Activated CD8-positive, alpha-beta T cell treated with anti-CD3 and anti-CD28 coated beads for 36 hours (primary cell): ENCODE results near the gene PLCB2. TPM values are rescaled to one million over a fixed set of nuclear protein-coding genes. Genes with fewer than 3 reads are reported as not detected.

Source experiments
- ATAC-seq: fragments of 200-7000 bp; cut with Tn5 transposase; one replicate; pipeline ENCODE4 v1.10.0; 2021; ENCODE audit warnings: mild to moderate bottlenecking, moderate library complexity
- CTCF ChIA-PET: fragments of 350-600 bp; sonication (Branson Sonifier 250); formaldehyde crosslinking; loops from one replicate; lab custom pipeline; 2021; ENCODE audit warnings: antibody characterized with exemption; lab: Charles Lee
- POLR2A ChIA-PET: fragments of 350-600 bp; sonication (Branson Sonifier 250); formaldehyde crosslinking; loops from one replicate; lab custom pipeline; 2021; ENCODE audit warnings: antibody characterized with exemption; lab: Charles Lee
- DNase-seq: peaks from one replicate; pipeline ENCODE4 v3.0.0-alpha.2; 2020
- H3K27ac Mint-ChIP-seq: one replicate; pipeline ENCODE4 v1.8.0; 2021; ENCODE audit warnings: mild to moderate bottlenecking, mixed read lengths
- H3K27me3 Mint-ChIP-seq: one replicate; pipeline ENCODE4 v1.8.0; 2021; ENCODE audit warnings: mixed read lengths
- H3K36me3 Mint-ChIP-seq: one replicate; pipeline ENCODE4 v1.8.0; 2021; ENCODE audit warnings: low read depth, mixed read lengths
- H3K4me1 Mint-ChIP-seq: one replicate; pipeline ENCODE4 v1.8.0; 2021; ENCODE audit warnings: low read depth, mixed read lengths
- H3K4me3 Mint-ChIP-seq: one replicate; pipeline ENCODE4 v1.8.0; 2021; ENCODE audit warnings: mild to moderate bottlenecking, moderate library complexity, mixed read lengths
- H3K9me3 Mint-ChIP-seq: one replicate; pipeline ENCODE4 v1.8.0; 2021; ENCODE audit warnings: mixed read lengths
- intact Hi-C: fragments of 100-400 bp; cut with micrococcal nuclease; formaldehyde crosslinking; loops from one replicate; pipeline ENCODE4 v1.10.0; 2022
- total RNA-seq, 2 experiments: library from RNA; stranded (reverse); gene quantifications; one replicate each; pipeline ENCODE4 v1.2.3, GENCODE V29; 2021
- TF ChIP-seq, protein P1 (sequence below): fragments of 200-600 bp; IDR thresholded peaks from one replicate; pipeline ENCODE4 v1.8.0; 2022; ENCODE audit warnings: antibody characterized with exemption, mild to moderate bottlenecking

PLCB2 gene
- total RNA-seq, 2 experiments from 2014 or later = 44.6 to 58.8 TPM

DNA sequence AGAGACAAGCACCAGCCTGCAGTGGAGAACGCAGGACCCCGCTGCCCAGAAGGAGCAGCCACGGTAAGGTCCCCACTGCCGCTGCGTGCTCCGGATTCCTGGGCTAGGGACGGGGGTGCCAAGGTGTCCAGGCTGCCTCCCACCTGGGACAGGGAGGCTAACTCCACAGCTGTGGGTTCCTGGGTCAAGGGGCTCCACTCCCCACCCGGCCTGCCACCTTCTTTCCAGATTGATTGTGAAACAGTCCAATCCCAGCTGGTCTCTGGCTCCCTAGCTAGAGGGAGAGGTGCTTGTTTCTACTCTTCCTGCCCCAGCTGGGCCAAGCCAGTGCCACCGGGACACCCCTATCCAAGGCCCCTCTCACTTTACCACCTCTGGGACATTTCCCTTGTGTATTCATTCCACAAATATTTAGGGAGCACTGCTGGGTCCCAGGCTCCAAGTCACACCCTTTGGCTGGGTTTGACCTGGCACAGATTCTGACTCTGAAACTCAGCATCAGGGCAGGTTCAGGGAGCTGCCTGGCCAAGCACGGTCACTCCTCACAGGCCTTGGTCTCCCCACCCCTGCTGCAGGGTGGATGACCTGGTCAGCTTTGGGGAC is 67.0 kb downstream of the PLCB2 start:
- no peak overlapping the region for H3K4me3 Mint-ChIP-seq
- ChIA-PET POLR2A (no interaction called here), CTCF (interaction anchor here (0.8 to 5.9 kb wide), 4 partner anchors 18 to 38 kb away, joined by 3 to 55 read pairs (median 18); no protein-coding TSS in a partner anchor)
- intact Hi-C loops = no loop called here
- ATAC-seq = no peak
- DNase-seq = no peak
- H3K36me3 Mint-ChIP-seq = no peaks in the 10 kb centered on the region
- peaks cover 7% of the 10 kb centered on the region for H3K4me1 Mint-ChIP-seq
- H3K27me3 Mint-ChIP-seq = peaks cover 18% of the 10 kb centered on the region
- H3K27ac Mint-ChIP-seq = no peak overlapping the region
- H3K9me3 Mint-ChIP-seq = no peaks in the 10 kb centered on the region
- TF ChIP-seq, protein P1, sequence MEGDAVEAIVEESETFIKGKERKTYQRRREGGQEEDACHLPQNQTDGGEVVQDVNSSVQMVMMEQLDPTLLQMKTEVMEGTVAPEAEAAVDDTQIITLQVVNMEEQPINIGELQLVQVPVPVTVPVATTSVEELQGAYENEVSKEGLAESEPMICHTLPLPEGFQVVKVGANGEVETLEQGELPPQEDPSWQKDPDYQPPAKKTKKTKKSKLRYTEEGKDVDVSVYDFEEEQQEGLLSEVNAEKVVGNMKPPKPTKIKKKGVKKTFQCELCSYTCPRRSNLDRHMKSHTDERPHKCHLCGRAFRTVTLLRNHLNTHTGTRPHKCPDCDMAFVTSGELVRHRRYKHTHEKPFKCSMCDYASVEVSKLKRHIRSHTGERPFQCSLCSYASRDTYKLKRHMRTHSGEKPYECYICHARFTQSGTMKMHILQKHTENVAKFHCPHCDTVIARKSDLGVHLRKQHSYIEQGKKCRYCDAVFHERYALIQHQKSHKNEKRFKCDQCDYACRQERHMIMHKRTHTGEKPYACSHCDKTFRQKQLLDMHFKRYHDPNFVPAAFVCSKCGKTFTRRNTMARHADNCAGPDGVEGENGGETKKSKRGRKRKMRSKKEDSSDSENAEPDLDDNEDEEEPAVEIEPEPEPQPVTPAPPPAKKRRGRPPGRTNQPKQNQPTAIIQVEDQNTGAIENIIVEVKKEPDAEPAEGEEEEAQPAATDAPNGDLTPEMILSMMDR = no peak

- H3K27me3 Mint-ChIP-seq = peaks cover 18% of the 10 kb centered on the region
- intact Hi-C loops = no loop called here
Measured at GRCh38 chr15:40239693-40240618, 67.8 kb downstream of the PLCB2 start.

GRCh38 chr15:40239404-40239692 is 68.4 kb downstream of the PLCB2 start:
- peaks cover 18% of the 10 kb centered on the region for H3K27me3 Mint-ChIP-seq
- ChIA-PET POLR2A (interaction anchor here (1.0 kb wide), 2 partner anchors 8 to 34 kb away, joined by 3 read pairs; no protein-coding TSS in a partner anchor), CTCF (interaction anchor here (1.1 to 5.9 kb wide), 5 partner anchors 16 to 40 kb away, joined by 4 to 55 read pairs (median 17); no protein-coding TSS in a partner anchor)
- no peaks in the 10 kb centered on the region for H3K36me3 Mint-ChIP-seq
- no peak overlapping the region for H3K4me3 Mint-ChIP-seq
- ATAC-seq (no peak), DNase-seq (no peak)
- no peaks in the 10 kb centered on the region for H3K9me3 Mint-ChIP-seq
- H3K4me1 Mint-ChIP-seq = peaks cover 7% of the 10 kb centered on the region
- TF ChIP-seq, protein P1 = no peak
- intact Hi-C loops = no loop called here
- H3K27ac Mint-ChIP-seq = no peak overlapping the region

More at GRCh38 chr15:40239693-40240618, 67.8 kb downstream of the PLCB2 start:
- POLR2A ChIA-PET = interaction anchor here (0.6 to 1.0 kb wide), 2 partner anchors 22 to 34 kb away, joined by 3 to 4 read pairs; no protein-coding TSS in a partner anchor
- Mint-ChIP-seq H3K9me3 (no peaks in the 10 kb centered on the region), H3K4me3 (no peak overlapping the region), H3K4me1 (peaks cover 7% of the 10 kb centered on the region), H3K27ac (no peak overlapping the region), H3K36me3 (no peaks in the 10 kb centered on the region)
- DNase-seq (no peak), ATAC-seq (no peak)
- CTCF ChIA-PET = interaction anchor here (2.9 to 5.9 kb wide), 3 partner anchors 22 to 39 kb away, joined by 17 to 55 read pairs (median 19); no protein-coding TSS in a partner anchor
- TF ChIP-seq, protein P1 = no peak

DNA sequence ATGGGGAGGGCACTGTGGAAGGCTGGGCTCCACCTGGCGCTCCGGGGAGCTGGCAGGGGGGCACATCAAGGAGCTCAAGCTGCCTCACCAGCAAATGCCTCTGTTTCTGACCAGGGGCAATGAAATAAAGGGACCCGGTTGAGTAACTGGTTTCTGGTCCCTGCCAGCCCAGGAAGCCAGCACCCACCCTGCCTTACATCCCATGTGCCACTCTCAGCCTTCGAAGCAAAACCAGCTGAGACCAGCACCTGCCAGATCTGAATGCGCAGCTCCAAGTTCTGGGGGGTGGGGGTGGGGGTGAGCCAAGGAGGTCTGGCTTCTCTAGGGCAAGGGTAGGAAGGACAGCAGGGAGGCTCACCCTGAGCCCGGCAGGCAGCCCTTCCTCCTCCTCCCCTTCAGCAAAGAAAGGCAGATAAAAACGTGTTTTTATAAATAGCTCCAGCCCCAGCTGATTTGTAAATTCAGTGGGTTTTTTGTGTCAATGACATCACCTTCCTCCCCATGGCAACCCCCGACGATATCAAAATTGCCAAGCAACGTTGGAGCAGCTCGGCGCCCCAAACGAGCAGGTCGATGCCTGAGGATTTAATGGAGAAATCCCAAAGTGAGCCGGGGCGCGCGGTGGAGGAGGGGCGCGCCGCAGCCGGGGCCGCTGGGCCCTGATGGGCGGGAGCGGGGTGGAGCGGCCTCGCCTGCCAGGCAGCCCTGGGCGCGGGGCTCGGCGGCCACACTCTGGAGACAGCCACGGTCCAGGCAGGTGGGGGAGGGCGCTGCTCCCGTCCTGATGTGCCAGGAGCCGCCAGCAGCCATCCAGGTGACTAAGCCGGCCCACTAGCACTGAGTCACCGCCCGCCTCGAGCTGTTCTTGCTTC is 69.0 kb downstream of the PLCB2 start, which contains the start of gene PAK6:
TSS of gene PAK6 (plus strand) at position 532 of the 872 bp plus-strand sequence. CDS start 25,723 bp downstream, outside the sequence.
- Mint-ChIP-seq H3K36me3 (no peaks in the 10 kb centered on the region), H3K27me3 (peaks cover 18% of the 10 kb centered on the region), H3K4me1 (peaks cover 7% of the 10 kb centered on the region), H3K4me3 (no peak within 1 kb of the TSS), H3K27ac (no peak within 1 kb of the TSS), H3K9me3 (no peaks in the 10 kb centered on the region)
- ChIA-PET POLR2A (interaction anchor here (1.0 kb wide), 2 partner anchors 9 to 35 kb away, joined by 3 read pairs; no protein-coding TSS in a partner anchor), CTCF (interaction anchor here (0.9 to 5.9 kb wide), 6 partner anchors 11 to 40 kb away, joined by 4 to 55 read pairs (median 11); no protein-coding TSS in a partner anchor)
- peak; percentile 65 for DNase-seq
- TF ChIP-seq, protein P1 = no peak
- ATAC-seq = peak; percentile 83
- intact Hi-C loops = no loop called here

Other genes starting within 250 kb of the PLCB2 start
- 1 to 10 TPM; 4.2 to 4.3 TPM for gene BMF, start 199.1 kb downstream of the PLCB2 start, total RNA-seq
- 10 to 100 TPM; 79.6 to 82.5 TPM for gene BUB1B, start 146.9 kb downstream of the PLCB2 start, total RNA-seq
- gene PAK6, start 68.9 kb downstream of the PLCB2 start, total RNA-seq = under 1 TPM; 0.67 to 0.83 TPM
- not detected for gene ANKRD63, start 24.9 kb downstream of the PLCB2 start, total RNA-seq
- 10 to 100 TPM; 15.0 to 16.9 TPM for gene INAFM2, start 15.8 kb upstream of the PLCB2 start, total RNA-seq
- gene CCDC9B, start 33.0 kb upstream of the PLCB2 start, total RNA-seq = 1 to 10 TPM; 1.4 to 2.3 TPM
- gene PHGR1, start 43.1 kb upstream of the PLCB2 start, total RNA-seq = not detected
- gene DISP2, start 50.3 kb upstream of the PLCB2 start, total RNA-seq = under 1 TPM; 0.09 to 0.20 TPM
- 10 to 100 TPM; 54.2 to 55.0 TPM for gene KNSTRN, start 74.8 kb upstream of the PLCB2 start, total RNA-seq
- 10 to 100 TPM; 56.9 to 65.0 TPM for gene IVD, start 97.9 kb upstream of the PLCB2 start, total RNA-seq
- gene BAHD1, start 133.0 kb upstream of the PLCB2 start, total RNA-seq = 10 to 100 TPM; 14.7 to 17.6 TPM
- 1 to 10 TPM; 4.3 to 5.1 TPM for gene CHST14, start 163.0 kb upstream of the PLCB2 start, total RNA-seq